ENCODE measurements around the gene YAP1. TPM values are rescaled to one million over a fixed set of nuclear protein-coding genes. Genes with fewer than 3 reads are reported as not detected.

Gene YAP1
- total RNA-seq, 4 donors from 2014 or later = 130 to 203 (median 200) TPM

GRCh38 chr11:102268985-102269470 is 158.8 kb downstream of the YAP1 start:
- WGBS, 2 donors = 15 to 19% methylated on average over 6 of the region's 6 CpGs
- Histone ChIP-seq H3K4me3 (peak overlapping the region; percentile 30 to 57 (median 44)), H3K4me1 (peaks cover 0 to 20% (median 4%) of the 10 kb centered on the region in 4 donors)

GRCh38 chr11:102269927-102270326 is 159.7 kb downstream of the YAP1 start:
- no peak for DNase-seq (ENCODE audit: low spot score in 2 of 2)
- no peak for TF ChIP-seq EP300 (IDR thresholded peaks at IDR 0.05)
- no peak for TF ChIP-seq CTCF (IDR thresholded peaks at IDR 0.05)
- no peak for TF ChIP-seq POLR2A (IDR thresholded peaks at IDR 0.05)
- 83 to 87% methylated on average over 2 of the region's 2 CpGs for WGBS, 2 donors

More at GRCh38 chr11:102268985-102269470, 158.8 kb downstream of the YAP1 start:
- H3K27ac ChIP-seq = no peak overlapping the region
- H3K36me3 ChIP-seq = no peaks in the 10 kb centered on the region
- TF ChIP-seq EP300 (IDR thresholded peaks at IDR 0.05) = no peak
- TF ChIP-seq CTCF (IDR thresholded peaks at IDR 0.05) = peak in 1 of 5 experiments; percentile 4
- no peak for TF ChIP-seq POLR2A (IDR thresholded peaks at IDR 0.05)
- H3K9me3 ChIP-seq = no peaks in the 10 kb centered on the region
- no peak for DNase-seq (ENCODE audit: low spot score in 2 of 2)
- no peaks in the 10 kb centered on the region for H3K27me3 ChIP-seq

GRCh38 chr11:102272047-102272824 is 162.0 kb downstream of the YAP1 start:
- WGBS, 2 donors = 80 to 87% methylated on average over 10 of the region's 10 CpGs
- no peaks in the 10 kb centered on the region for H3K9me3 ChIP-seq
- no peak for TF ChIP-seq CTCF (IDR thresholded peaks at IDR 0.05)
- TF ChIP-seq EP300 (IDR thresholded peaks at IDR 0.05) = no peak
- no peak for TF ChIP-seq POLR2A (IDR thresholded peaks at IDR 0.05)
- no peak overlapping the region for H3K27ac ChIP-seq
- no peak for DNase-seq (ENCODE audit: low spot score in 2 of 2)
- no peaks in the 10 kb centered on the region for H3K27me3 ChIP-seq
- H3K36me3 ChIP-seq = no peaks in the 10 kb centered on the region
- H3K4me1 ChIP-seq = peaks cover 0 to 28% (median 4%) of the 10 kb centered on the region in 4 donors
- no peak overlapping the region for H3K4me3 ChIP-seq

More at GRCh38 chr11:102269927-102270326, 159.7 kb downstream of the YAP1 start:
- no peak overlapping the region for H3K4me3 ChIP-seq
- H3K9me3 ChIP-seq = no peaks in the 10 kb centered on the region
- H3K27ac ChIP-seq = no peak overlapping the region
- peaks cover 0 to 20% (median 4%) of the 10 kb centered on the region in 4 donors for H3K4me1 ChIP-seq
- H3K27me3 ChIP-seq = no peaks in the 10 kb centered on the region
- no peaks in the 10 kb centered on the region for H3K36me3 ChIP-seq

- Histone ChIP-seq H3K27me3 (no peaks in the 10 kb centered on the region), H3K4me3 (no peak overlapping the region), H3K4me1 (peaks cover 0 to 16% (median 2%) of the 10 kb centered on the region in 4 donors), H3K36me3 (no peaks in the 10 kb centered on the region), H3K27ac (no peak overlapping the region), H3K9me3 (no peaks in the 10 kb centered on the region)
- TF ChIP-seq EP300 (IDR thresholded peaks at IDR 0.05) (no peak), CTCF (IDR thresholded peaks at IDR 0.05) (no peak), POLR2A (IDR thresholded peaks at IDR 0.05) (no peak)
- DNase-seq (ENCODE audit: low spot score in 2 of 2) = no peak
- 89 to 98% methylated on average over 3 of the region's 3 CpGs for WGBS, 2 donors
Observed at GRCh38 chr11:102274628-102275027, 164.4 kb downstream of the YAP1 start.

GRCh38 chr11:102276362-102276761 is 166.1 kb downstream of the YAP1 start:
- Histone ChIP-seq H3K27me3 (no peaks in the 10 kb centered on the region), H3K27ac (no peak overlapping the region), H3K9me3 (no peaks in the 10 kb centered on the region), H3K36me3 (no peaks in the 10 kb centered on the region), H3K4me1 (peaks cover 0 to 25% (median 2%) of the 10 kb centered on the region in 4 donors), H3K4me3 (no peak overlapping the region)
- no peak for TF ChIP-seq CTCF (IDR thresholded peaks at IDR 0.05)
- TF ChIP-seq POLR2A (IDR thresholded peaks at IDR 0.05) = no peak
- no peak for TF ChIP-seq EP300 (IDR thresholded peaks at IDR 0.05)
- 59 to 64% methylated on average over 4 of the region's 4 CpGs for WGBS, 2 donors
- DNase-seq (ENCODE audit: low spot score in 2 of 2) = no peak
